ENCODE measurements around the gene SULT4A1.

DNA sequence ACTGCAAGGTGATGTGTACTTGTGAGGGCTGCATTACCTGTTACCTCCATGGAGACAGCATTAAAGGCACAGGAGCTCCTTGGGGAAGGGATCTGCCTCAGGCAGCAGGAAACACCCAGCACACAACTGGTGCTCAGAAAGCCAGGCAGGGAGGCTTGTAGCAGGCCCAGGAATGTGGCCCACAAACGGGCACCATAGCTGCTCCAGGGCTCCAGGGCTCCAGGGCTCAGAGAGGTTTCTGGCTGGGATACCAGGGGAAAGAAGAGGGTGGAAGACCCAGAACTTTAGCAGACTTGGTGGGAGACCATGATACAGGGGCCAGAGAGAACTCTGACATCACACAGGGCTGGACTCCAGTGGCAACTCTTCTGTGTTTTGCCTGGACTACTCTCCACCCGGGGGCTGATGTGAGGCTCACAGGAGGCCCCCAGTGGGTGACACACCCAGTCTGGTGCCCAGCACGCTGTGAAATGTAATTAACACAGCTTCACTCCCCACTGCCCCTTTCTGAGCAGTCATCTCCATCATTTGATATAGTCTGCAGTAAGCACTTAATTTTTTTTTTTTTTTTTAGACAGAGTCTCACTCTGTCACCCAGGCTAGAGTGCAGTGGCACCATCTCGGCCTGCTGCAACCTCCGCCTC lies 14.7 kb upstream of the SULT4A1 start:
- TF ChIP-seq, protein P1, sequence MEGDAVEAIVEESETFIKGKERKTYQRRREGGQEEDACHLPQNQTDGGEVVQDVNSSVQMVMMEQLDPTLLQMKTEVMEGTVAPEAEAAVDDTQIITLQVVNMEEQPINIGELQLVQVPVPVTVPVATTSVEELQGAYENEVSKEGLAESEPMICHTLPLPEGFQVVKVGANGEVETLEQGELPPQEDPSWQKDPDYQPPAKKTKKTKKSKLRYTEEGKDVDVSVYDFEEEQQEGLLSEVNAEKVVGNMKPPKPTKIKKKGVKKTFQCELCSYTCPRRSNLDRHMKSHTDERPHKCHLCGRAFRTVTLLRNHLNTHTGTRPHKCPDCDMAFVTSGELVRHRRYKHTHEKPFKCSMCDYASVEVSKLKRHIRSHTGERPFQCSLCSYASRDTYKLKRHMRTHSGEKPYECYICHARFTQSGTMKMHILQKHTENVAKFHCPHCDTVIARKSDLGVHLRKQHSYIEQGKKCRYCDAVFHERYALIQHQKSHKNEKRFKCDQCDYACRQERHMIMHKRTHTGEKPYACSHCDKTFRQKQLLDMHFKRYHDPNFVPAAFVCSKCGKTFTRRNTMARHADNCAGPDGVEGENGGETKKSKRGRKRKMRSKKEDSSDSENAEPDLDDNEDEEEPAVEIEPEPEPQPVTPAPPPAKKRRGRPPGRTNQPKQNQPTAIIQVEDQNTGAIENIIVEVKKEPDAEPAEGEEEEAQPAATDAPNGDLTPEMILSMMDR (conservative IDR thresholded peaks at IDR 0.05; ENCODE audit: low read depth in 2 of 2), result no peak
- TF ChIP-seq POLR2AphosphoS5 (IDR thresholded peaks at IDR 0.05; ENCODE audit: low read depth) (no peak), CREB1 (CRISPR knock-in tag; IDR thresholded peaks at IDR 0.05; ENCODE audit: low read depth) (no peak)
- TF ChIP-seq, protein P2, sequence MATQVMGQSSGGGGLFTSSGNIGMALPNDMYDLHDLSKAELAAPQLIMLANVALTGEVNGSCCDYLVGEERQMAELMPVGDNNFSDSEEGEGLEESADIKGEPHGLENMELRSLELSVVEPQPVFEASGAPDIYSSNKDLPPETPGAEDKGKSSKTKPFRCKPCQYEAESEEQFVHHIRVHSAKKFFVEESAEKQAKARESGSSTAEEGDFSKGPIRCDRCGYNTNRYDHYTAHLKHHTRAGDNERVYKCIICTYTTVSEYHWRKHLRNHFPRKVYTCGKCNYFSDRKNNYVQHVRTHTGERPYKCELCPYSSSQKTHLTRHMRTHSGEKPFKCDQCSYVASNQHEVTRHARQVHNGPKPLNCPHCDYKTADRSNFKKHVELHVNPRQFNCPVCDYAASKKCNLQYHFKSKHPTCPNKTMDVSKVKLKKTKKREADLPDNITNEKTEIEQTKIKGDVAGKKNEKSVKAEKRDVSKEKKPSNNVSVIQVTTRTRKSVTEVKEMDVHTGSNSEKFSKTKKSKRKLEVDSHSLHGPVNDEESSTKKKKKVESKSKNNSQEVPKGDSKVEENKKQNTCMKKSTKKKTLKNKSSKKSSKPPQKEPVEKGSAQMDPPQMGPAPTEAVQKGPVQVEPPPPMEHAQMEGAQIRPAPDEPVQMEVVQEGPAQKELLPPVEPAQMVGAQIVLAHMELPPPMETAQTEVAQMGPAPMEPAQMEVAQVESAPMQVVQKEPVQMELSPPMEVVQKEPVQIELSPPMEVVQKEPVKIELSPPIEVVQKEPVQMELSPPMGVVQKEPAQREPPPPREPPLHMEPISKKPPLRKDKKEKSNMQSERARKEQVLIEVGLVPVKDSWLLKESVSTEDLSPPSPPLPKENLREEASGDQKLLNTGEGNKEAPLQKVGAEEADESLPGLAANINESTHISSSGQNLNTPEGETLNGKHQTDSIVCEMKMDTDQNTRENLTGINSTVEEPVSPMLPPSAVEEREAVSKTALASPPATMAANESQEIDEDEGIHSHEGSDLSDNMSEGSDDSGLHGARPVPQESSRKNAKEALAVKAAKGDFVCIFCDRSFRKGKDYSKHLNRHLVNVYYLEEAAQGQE (IDR thresholded peaks at IDR 0.05; ENCODE audit: unreplicated experiment), result no peak

All from GM23338 (cell line).